DND-41 (cell line): ENCODE results near the gene PRPS1.

Experiments
- ATAC-seq: fragments of 200-7000 bp; cut with Tn5 transposase; 3 replicates; pipeline ENCODE4 v1.9.1; 2021; ENCODE audit warnings: low read depth; ENCODE audit not compliant: insufficient read depth
- DNase-seq: peaks from one replicate; pipeline ENCODE4 v3.0.0-alpha.2; 2020
- H2AFZ ChIP-seq: 2 replicates; pipeline ENCODE4 v1.6.0; 2012; ENCODE audit warnings: low read depth, low read length
- H3K27ac ChIP-seq: 2 replicates; pipeline ENCODE4 v1.5.1; 2012; ENCODE audit warnings: low read length, inconsistent platforms
- H3K27me3 ChIP-seq: fragments of 200-600 bp; sonication (generic); 2 replicates; pipeline ENCODE4 v1.6.0; 2012; ENCODE audit warnings: low read length, mild to moderate bottlenecking, inconsistent platforms; ENCODE audit not compliant: insufficient read depth, poor library complexity
- H3K36me3 ChIP-seq: 2 replicates; pipeline ENCODE4 v1.5.1; 2012; ENCODE audit warnings: low read length, inconsistent platforms; ENCODE audit not compliant: insufficient read depth
- H3K4me1 ChIP-seq: 2 replicates; pipeline ENCODE4 v1.5.1; 2012; ENCODE audit warnings: mild to moderate bottlenecking, low read length; ENCODE audit not compliant: insufficient read depth
- H3K4me2 ChIP-seq: 2 replicates; pipeline ENCODE4 v1.6.0; 2012; ENCODE audit warnings: mild to moderate bottlenecking, moderate library complexity, low read length, inconsistent platforms; ENCODE audit not compliant: insufficient read depth
- H3K4me3 ChIP-seq, 2 experiments: fragments of 200-600 bp in 1 of 2; shearing (Covaris generic) in 1 of 2; 2 replicates each; pipeline ENCODE4 v1.5.1; 2012 to 2016; ENCODE audit warnings: inconsistent platforms in 2 of 2, low read length in 2 of 2, mild to moderate bottlenecking in 2 of 2, low read depth in 1 of 2, moderate library complexity in 1 of 2
- H3K79me2 ChIP-seq: 2 replicates; pipeline ENCODE4 v1.6.0; 2012; ENCODE audit warnings: low read length, inconsistent platforms; ENCODE audit not compliant: insufficient read depth
- H3K9ac ChIP-seq: 2 replicates; pipeline ENCODE4 v1.6.0; 2012; ENCODE audit warnings: low read depth, mild to moderate bottlenecking, inconsistent platforms, low read length, moderate library complexity
- H3K9me3 ChIP-seq: 2 replicates; pipeline ENCODE4 v1.5.1; 2012; ENCODE audit warnings: low read length, moderate library complexity, mild to moderate bottlenecking, inconsistent platforms; ENCODE audit not compliant: insufficient read depth, severe bottlenecking
- H4K20me1 ChIP-seq: 2 replicates; pipeline ENCODE4 v1.6.0; 2012; ENCODE audit warnings: low read length; ENCODE audit not compliant: insufficient read depth
- CTCF ChIP-seq: IDR thresholded peaks from 2 replicates; pipeline ENCODE4 v1.5.1; 2012; ENCODE audit warnings: borderline replicate concordance, low read length, moderate library complexity, mild to moderate bottlenecking; ENCODE audit not compliant: poor library complexity, severe bottlenecking; ENCODE audit errors: extremely low read depth
- EZH2 ChIP-seq: IDR thresholded peaks from 3 replicates; pipeline ENCODE4 v1.6.1; 2012; ENCODE audit warnings: borderline replicate concordance, low read depth, mild to moderate bottlenecking, moderate library complexity, low read length, inconsistent platforms; ENCODE audit not compliant: severe bottlenecking

PRPS1 gene

GRCh38 chrX:107677501-107677901, 49.2 kb downstream of the PRPS1 start:
- Histone ChIP-seq H3K4me3 (no peak overlapping the region), H3K4me2 (no peak overlapping the region), H3K9me3 (no peaks in the 10 kb centered on the region), H4K20me1 (no peaks in the 10 kb centered on the region; the same call in 1 of the 2 replicates), H3K79me2 (no peaks in the 10 kb centered on the region), H3K36me3 (no peaks in the 10 kb centered on the region), H3K27me3 (peaks cover 2% of the 10 kb centered on the region), H3K4me1 (peaks cover 27% of the 10 kb centered on the region), H3K27ac (no peak overlapping the region), H2AFZ (no peak overlapping the region), H3K9ac (no peak overlapping the region)
- ATAC-seq (no peak), DNase-seq (no peak)
- TF ChIP-seq CTCF (no peak), EZH2 (no peak)

GRCh38 chrX:107677909-107678308, 49.6 kb downstream of the PRPS1 start:
- Histone ChIP-seq H2AFZ (no peak overlapping the region), H3K79me2 (no peaks in the 10 kb centered on the region), H3K27ac (no peak overlapping the region), H3K36me3 (no peaks in the 10 kb centered on the region), H3K9ac (no peak overlapping the region), H3K27me3 (peaks cover 2% of the 10 kb centered on the region), H4K20me1 (no peaks in the 10 kb centered on the region; the same call in 1 of the 2 replicates), H3K9me3 (no peaks in the 10 kb centered on the region), H3K4me3 (no peak overlapping the region), H3K4me2 (no peak overlapping the region), H3K4me1 (peaks cover 24% of the 10 kb centered on the region)
- TF ChIP-seq CTCF (no peak), EZH2 (no peak)
- DNase-seq (no peak), ATAC-seq (no peak)

GRCh38 chrX:107678957-107679740, 50.8 kb downstream of the PRPS1 start:
- TF ChIP-seq EZH2 (no peak), CTCF (no peak)
- Histone ChIP-seq H4K20me1 (no peaks in the 10 kb centered on the region), H3K4me3 (no peak overlapping the region), H3K79me2 (no peaks in the 10 kb centered on the region), H3K27ac (no peak overlapping the region), H3K9me3 (no peaks in the 10 kb centered on the region), H3K9ac (no peak overlapping the region), H3K36me3 (no peaks in the 10 kb centered on the region), H3K4me1 (peaks cover 11% of the 10 kb centered on the region), H2AFZ (no peak overlapping the region), H3K27me3 (peaks cover 2% of the 10 kb centered on the region), H3K4me2 (no peak overlapping the region)
- DNase-seq (peak; percentile 51), ATAC-seq (peak; percentile 47)
